Fibroblast of lung (primary cell): ENCODE results near the gene KIF4B.

Source experiments
- EZH2 ChIP-seq: IDR thresholded peaks from 2 replicates; pipeline ENCODE4 v1.5.1; 2012; ENCODE audit warnings: low read length, control low read depth, mild to moderate bottlenecking; ENCODE audit errors: missing control alignments
- TF ChIP-seq, protein P1 (sequence below), 2 donors: IDR thresholded peaks in 1 of 2; conservative IDR thresholded peaks in 1 of 2; 1 replicate in 1 of 2; 2 replicates in 1 of 2; pipeline ENCODE4 v1.5.1; 2011 to 2012; ENCODE audit warnings: low read length in 2 of 2, control low read depth in 1 of 2, inconsistent platforms in 1 of 2, low read depth in 1 of 2, mild to moderate bottlenecking in 1 of 2

DNA sequence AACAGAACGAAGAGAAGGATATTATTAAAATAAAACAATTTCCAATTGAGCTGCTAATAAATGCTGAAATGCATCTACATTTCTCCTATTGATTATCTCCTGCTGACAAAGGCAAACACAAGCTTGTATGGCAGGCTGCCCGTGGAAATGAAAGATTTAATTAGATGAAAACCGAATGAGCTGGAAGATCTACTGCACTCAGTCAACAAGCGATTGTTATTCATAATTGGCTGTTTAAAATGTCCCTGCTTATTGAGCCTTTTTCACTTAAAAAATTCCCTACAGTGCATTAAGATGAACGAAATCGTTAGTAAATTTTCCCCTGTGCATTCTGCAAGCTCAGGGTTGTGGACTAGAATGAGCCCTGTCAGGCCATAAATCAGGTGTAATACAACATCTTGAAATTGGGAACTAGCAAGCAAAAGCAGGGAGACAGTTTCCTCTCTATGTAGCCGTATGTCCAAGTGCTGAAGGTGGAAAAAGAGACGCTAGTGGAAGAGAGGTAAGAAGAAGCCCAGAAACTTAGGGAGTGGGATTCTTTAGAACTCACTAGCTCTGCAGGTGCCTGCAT is 28.5 kb upstream of the KIF4B start:
- TF ChIP-seq, protein P1, sequence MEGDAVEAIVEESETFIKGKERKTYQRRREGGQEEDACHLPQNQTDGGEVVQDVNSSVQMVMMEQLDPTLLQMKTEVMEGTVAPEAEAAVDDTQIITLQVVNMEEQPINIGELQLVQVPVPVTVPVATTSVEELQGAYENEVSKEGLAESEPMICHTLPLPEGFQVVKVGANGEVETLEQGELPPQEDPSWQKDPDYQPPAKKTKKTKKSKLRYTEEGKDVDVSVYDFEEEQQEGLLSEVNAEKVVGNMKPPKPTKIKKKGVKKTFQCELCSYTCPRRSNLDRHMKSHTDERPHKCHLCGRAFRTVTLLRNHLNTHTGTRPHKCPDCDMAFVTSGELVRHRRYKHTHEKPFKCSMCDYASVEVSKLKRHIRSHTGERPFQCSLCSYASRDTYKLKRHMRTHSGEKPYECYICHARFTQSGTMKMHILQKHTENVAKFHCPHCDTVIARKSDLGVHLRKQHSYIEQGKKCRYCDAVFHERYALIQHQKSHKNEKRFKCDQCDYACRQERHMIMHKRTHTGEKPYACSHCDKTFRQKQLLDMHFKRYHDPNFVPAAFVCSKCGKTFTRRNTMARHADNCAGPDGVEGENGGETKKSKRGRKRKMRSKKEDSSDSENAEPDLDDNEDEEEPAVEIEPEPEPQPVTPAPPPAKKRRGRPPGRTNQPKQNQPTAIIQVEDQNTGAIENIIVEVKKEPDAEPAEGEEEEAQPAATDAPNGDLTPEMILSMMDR (conservative IDR thresholded peaks at IDR 0.05 in 1 of 2, IDR thresholded peaks at IDR 0.05 in 1 of 2; ENCODE audit: low read depth in 1 of 2, low read length in 2 of 2): no peak
- no peak for TF ChIP-seq EZH2
